ENCODE results near the gene ARGLU1. TPM values are rescaled to one million over a fixed set of nuclear protein-coding genes. Genes with fewer than 3 reads are reported as not detected.

Gene ARGLU1
- total RNA-seq, 1 experiment from 2014 or later: 63.4 TPM

- no peak for DNase-seq
- no peaks in the 10 kb centered on the region for H3K27me3 ChIP-seq
- H3K36me3 ChIP-seq: no peaks in the 10 kb centered on the region
- H3K9me3 ChIP-seq: no peaks in the 10 kb centered on the region
- no peak overlapping the region for H3K4me3 ChIP-seq
Measured at GRCh38 chr13:106522898-106523525, 44.9 kb downstream of the ARGLU1 start.

GRCh38 chr13:106522112-106522705 lies 45.7 kb downstream of the ARGLU1 start:
- H3K9me3 ChIP-seq: no peaks in the 10 kb centered on the region
- H3K4me3 ChIP-seq: no peak overlapping the region
- DNase-seq: no peak
- no peaks in the 10 kb centered on the region for H3K36me3 ChIP-seq
- H3K27me3 ChIP-seq: no peaks in the 10 kb centered on the region

GRCh38 chr13:106521095-106521799 lies 46.7 kb downstream of the ARGLU1 start:
- DNase-seq: no peak
- H3K27me3 ChIP-seq: no peaks in the 10 kb centered on the region
- H3K9me3 ChIP-seq: no peaks in the 10 kb centered on the region
- H3K4me3 ChIP-seq: no peak overlapping the region
- H3K36me3 ChIP-seq: no peaks in the 10 kb centered on the region

GRCh38 chr13:106520251-106521054 lies 47.5 kb downstream of the ARGLU1 start:
- no peaks in the 10 kb centered on the region for H3K9me3 ChIP-seq
- no peaks in the 10 kb centered on the region for H3K36me3 ChIP-seq
- no peak overlapping the region for H3K4me3 ChIP-seq
- DNase-seq: no peak
- H3K27me3 ChIP-seq: no peaks in the 10 kb centered on the region

- H3K9me3 ChIP-seq: no peaks in the 10 kb centered on the region
- H3K36me3 ChIP-seq: no peaks in the 10 kb centered on the region
- no peak for DNase-seq
- no peaks in the 10 kb centered on the region for H3K27me3 ChIP-seq
- H3K4me3 ChIP-seq: no peak overlapping the region
Measured at GRCh38 chr13:106518512-106518911, 49.4 kb downstream of the ARGLU1 start.

- no peak for DNase-seq
- Histone ChIP-seq H3K27me3 (no peaks in the 10 kb centered on the region), H3K4me3 (no peak overlapping the region), H3K9me3 (no peaks in the 10 kb centered on the region), H3K36me3 (no peaks in the 10 kb centered on the region)
Measured at GRCh38 chr13:106517109-106517847, 50.7 kb downstream of the ARGLU1 start.

GRCh38 chr13:106515635-106516254 lies 52.2 kb downstream of the ARGLU1 start:
- H3K36me3 ChIP-seq: no peaks in the 10 kb centered on the region
- DNase-seq: no peak
- H3K9me3 ChIP-seq: no peaks in the 10 kb centered on the region
- H3K4me3 ChIP-seq: no peak overlapping the region
- no peaks in the 10 kb centered on the region for H3K27me3 ChIP-seq

- no peak for DNase-seq
- no peaks in the 10 kb centered on the region for H3K9me3 ChIP-seq
- H3K27me3 ChIP-seq: no peaks in the 10 kb centered on the region
- no peak overlapping the region for H3K4me3 ChIP-seq
- no peaks in the 10 kb centered on the region for H3K36me3 ChIP-seq
Measured at GRCh38 chr13:106514928-106515634, 52.9 kb downstream of the ARGLU1 start.

- H3K36me3 ChIP-seq: no peaks in the 10 kb centered on the region
- no peaks in the 10 kb centered on the region for H3K27me3 ChIP-seq
- H3K4me3 ChIP-seq: no peak overlapping the region
- no peak for DNase-seq
- H3K9me3 ChIP-seq: no peaks in the 10 kb centered on the region
Measured at GRCh38 chr13:106513025-106513983, 54.6 kb downstream of the ARGLU1 start.

- H3K4me3 ChIP-seq: no peak overlapping the region
- no peak for DNase-seq
Measured at GRCh38 chr13:106507560-106508274, 60.2 kb downstream of the ARGLU1 start.

GRCh38 chr13:106506286-106506685 lies 61.7 kb downstream of the ARGLU1 start:
- no peak overlapping the region for H3K4me3 ChIP-seq
- no peak for DNase-seq
- H3K27me3 ChIP-seq: no peaks in the 10 kb centered on the region
- no peaks in the 10 kb centered on the region for H3K9me3 ChIP-seq
- H3K36me3 ChIP-seq: no peaks in the 10 kb centered on the region

More at GRCh38 chr13:106507560-106508274, 60.2 kb downstream of the ARGLU1 start:
- Histone ChIP-seq H3K36me3 (no peaks in the 10 kb centered on the region), H3K9me3 (no peaks in the 10 kb centered on the region), H3K27me3 (no peaks in the 10 kb centered on the region)

- no peak for DNase-seq
- Histone ChIP-seq H3K4me3 (no peak overlapping the region), H3K36me3 (no peaks in the 10 kb centered on the region), H3K9me3 (no peaks in the 10 kb centered on the region), H3K27me3 (no peaks in the 10 kb centered on the region)
Measured at GRCh38 chr13:106505732-106506131, 62.2 kb downstream of the ARGLU1 start.

GRCh38 chr13:106505295-106505694 lies 62.6 kb downstream of the ARGLU1 start:
- Histone ChIP-seq H3K27me3 (no peaks in the 10 kb centered on the region), H3K36me3 (no peaks in the 10 kb centered on the region), H3K9me3 (no peaks in the 10 kb centered on the region), H3K4me3 (no peak overlapping the region)
- DNase-seq: no peak

Data from MG63 (cell line).